Measurements from ENCODE around the gene RGS7.

- TF ChIP-seq POLR2A (IDR thresholded peaks at IDR 0.05) (no peak), CTCF (IDR thresholded peaks at IDR 0.05) (no peak), EP300 (IDR thresholded peaks at IDR 0.05) (no peak)
Measured at GRCh38 chr1:241171991-241172390, 185.0 kb downstream of the RGS7 start.

All from gastroesophageal sphincter (tissue), 3 donors.